ENCODE measurements around the gene RGS3.

DNA sequence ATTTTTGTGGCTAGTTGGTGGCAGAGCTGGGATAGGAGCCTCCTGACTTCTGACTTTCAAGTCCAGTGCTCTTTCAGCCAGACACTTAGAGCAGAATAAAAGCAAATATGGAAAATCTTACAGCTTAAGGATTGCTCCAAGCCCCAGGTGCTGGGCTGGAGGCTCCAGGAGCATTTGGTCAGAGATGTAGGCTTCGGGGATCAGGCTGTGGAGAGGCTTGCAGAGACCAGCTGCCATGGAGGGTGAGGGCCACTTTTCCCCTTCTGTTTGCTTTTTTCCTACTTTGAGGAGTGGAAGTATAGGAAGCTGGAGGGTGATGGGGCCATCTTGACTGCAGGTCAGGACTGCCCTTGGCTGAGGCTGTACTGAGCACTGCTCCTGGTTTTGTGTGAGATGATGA lies 58.9 kb downstream of the RGS3 start:
- no peak for TF ChIP-seq OSR1 (CRISPR knock-in tag; IDR thresholded peaks at IDR 0.05)
- TF ChIP-seq, protein P1, sequence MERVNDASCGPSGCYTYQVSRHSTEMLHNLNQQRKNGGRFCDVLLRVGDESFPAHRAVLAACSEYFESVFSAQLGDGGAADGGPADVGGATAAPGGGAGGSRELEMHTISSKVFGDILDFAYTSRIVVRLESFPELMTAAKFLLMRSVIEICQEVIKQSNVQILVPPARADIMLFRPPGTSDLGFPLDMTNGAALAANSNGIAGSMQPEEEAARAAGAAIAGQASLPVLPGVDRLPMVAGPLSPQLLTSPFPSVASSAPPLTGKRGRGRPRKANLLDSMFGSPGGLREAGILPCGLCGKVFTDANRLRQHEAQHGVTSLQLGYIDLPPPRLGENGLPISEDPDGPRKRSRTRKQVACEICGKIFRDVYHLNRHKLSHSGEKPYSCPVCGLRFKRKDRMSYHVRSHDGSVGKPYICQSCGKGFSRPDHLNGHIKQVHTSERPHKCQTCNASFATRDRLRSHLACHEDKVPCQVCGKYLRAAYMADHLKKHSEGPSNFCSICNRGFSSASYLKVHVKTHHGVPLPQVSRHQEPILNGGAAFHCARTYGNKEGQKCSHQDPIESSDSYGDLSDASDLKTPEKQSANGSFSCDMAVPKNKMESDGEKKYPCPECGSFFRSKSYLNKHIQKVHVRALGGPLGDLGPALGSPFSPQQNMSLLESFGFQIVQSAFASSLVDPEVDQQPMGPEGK (CRISPR knock-in tag; IDR thresholded peaks at IDR 0.05; ENCODE audit: borderline replicate concordance): no peak
- TF ChIP-seq RARB (CRISPR knock-in tag; IDR thresholded peaks at IDR 0.05): no peak
- TF ChIP-seq ZNF70 (CRISPR knock-in tag; IDR thresholded peaks at IDR 0.05): no peak
- TF ChIP-seq PPARA (CRISPR knock-in tag; IDR thresholded peaks at IDR 0.05; ENCODE audit: borderline replicate concordance): no peak
- TF ChIP-seq TOX (CRISPR knock-in tag; IDR thresholded peaks at IDR 0.05; ENCODE audit: borderline replicate concordance): no peak
- no peak for TF ChIP-seq CSDC2 (CRISPR knock-in tag; IDR thresholded peaks at IDR 0.05)
- no peak for TF ChIP-seq BACH2 (CRISPR knock-in tag; IDR thresholded peaks at IDR 0.05; ENCODE audit: borderline replicate concordance)
- TF ChIP-seq ARNTL (CRISPR knock-in tag; IDR thresholded peaks at IDR 0.05; ENCODE audit: borderline replicate concordance, low read depth): no peak
- no peak for TF ChIP-seq GLIS3 (CRISPR knock-in tag; IDR thresholded peaks at IDR 0.05)
